ENCODE results near the gene SPDYE1.
A peak's percentile ranks its signal among the peaks of the same experiment; 100 is the strongest.

SPDYE1 gene

GRCh38 chr7:44052771-44053365, 55.2 kb downstream of the SPDYE1 start:
- Histone ChIP-seq H3K36me3 (ENCODE audit: control insufficient read depth, insufficient read depth, low read length) (peaks cover 67% of the 10 kb centered on the region), H3K27ac (ENCODE audit: insufficient read depth, low read length, poor library complexity, severe bottlenecking) (no peak overlapping the region), H3K9me3 (ENCODE audit: control insufficient read depth, low read length) (no peaks in the 10 kb centered on the region), H3K4me3 (ENCODE audit: insufficient read depth, low read depth, low read length, poor library complexity, severe bottlenecking) (no peak overlapping the region), H3K4me1 (ENCODE audit: control insufficient read depth, insufficient read depth, low read length, poor library complexity, severe bottlenecking) (peaks cover 23% of the 10 kb centered on the region), H3K27me3 (replicated peaks; ENCODE audit: control insufficient read depth, insufficient read depth, low read length, poor library complexity, severe bottlenecking) (no peaks in the 10 kb centered on the region)
- DNase-seq, result no peak

GRCh38 chr7:44056681-44057080, 59.0 kb downstream of the SPDYE1 start:
- no peak overlapping the region for H3K27ac ChIP-seq (ENCODE audit: insufficient read depth, low read length, poor library complexity, severe bottlenecking)
- peaks cover 4% of the 10 kb centered on the region for H3K4me1 ChIP-seq (ENCODE audit: control insufficient read depth, insufficient read depth, low read length, poor library complexity, severe bottlenecking)
- no peaks in the 10 kb centered on the region for H3K9me3 ChIP-seq (ENCODE audit: control insufficient read depth, low read length)
- peaks cover 83% of the 10 kb centered on the region for H3K36me3 ChIP-seq (ENCODE audit: control insufficient read depth, insufficient read depth, low read length)
- H3K4me3 ChIP-seq (ENCODE audit: insufficient read depth, low read depth, low read length, poor library complexity, severe bottlenecking), result no peak overlapping the region
- DNase-seq, result no peak
- no peaks in the 10 kb centered on the region for H3K27me3 ChIP-seq (replicated peaks; ENCODE audit: control insufficient read depth, insufficient read depth, low read length, poor library complexity, severe bottlenecking)

GRCh38 chr7:44057181-44057848, 59.6 kb downstream of the SPDYE1 start:
- H3K4me3 ChIP-seq (ENCODE audit: insufficient read depth, low read depth, low read length, poor library complexity, severe bottlenecking), result no peak overlapping the region
- H3K27ac ChIP-seq (ENCODE audit: insufficient read depth, low read length, poor library complexity, severe bottlenecking), result no peak overlapping the region

GRCh38 chr7:44057849-44058758, 60.4 kb downstream of the SPDYE1 start:
- H3K27me3 ChIP-seq (replicated peaks; ENCODE audit: control insufficient read depth, insufficient read depth, low read length, poor library complexity, severe bottlenecking), result no peaks in the 10 kb centered on the region
- peaks cover 86% of the 10 kb centered on the region for H3K36me3 ChIP-seq (ENCODE audit: control insufficient read depth, insufficient read depth, low read length)

More at GRCh38 chr7:44057181-44057848, 59.6 kb downstream of the SPDYE1 start:
- no peak for DNase-seq
- Histone ChIP-seq H3K27me3 (replicated peaks; ENCODE audit: control insufficient read depth, insufficient read depth, low read length, poor library complexity, severe bottlenecking) (no peaks in the 10 kb centered on the region), H3K36me3 (ENCODE audit: control insufficient read depth, insufficient read depth, low read length) (peaks cover 84% of the 10 kb centered on the region), H3K9me3 (ENCODE audit: control insufficient read depth, low read length) (no peaks in the 10 kb centered on the region), H3K4me1 (ENCODE audit: control insufficient read depth, insufficient read depth, low read length, poor library complexity, severe bottlenecking) (no peaks in the 10 kb centered on the region)

GRCh38 chr7:44058759-44059218, 61.1 kb downstream of the SPDYE1 start:
- Histone ChIP-seq H3K4me1 (ENCODE audit: control insufficient read depth, insufficient read depth, low read length, poor library complexity, severe bottlenecking) (no peaks in the 10 kb centered on the region), H3K27me3 (replicated peaks; ENCODE audit: control insufficient read depth, insufficient read depth, low read length, poor library complexity, severe bottlenecking) (no peaks in the 10 kb centered on the region)

More at GRCh38 chr7:44057849-44058758, 60.4 kb downstream of the SPDYE1 start:
- no peak overlapping the region for H3K4me3 ChIP-seq (ENCODE audit: insufficient read depth, low read depth, low read length, poor library complexity, severe bottlenecking)
- no peak for DNase-seq
- no peaks in the 10 kb centered on the region for H3K9me3 ChIP-seq (ENCODE audit: control insufficient read depth, low read length)
- H3K4me1 ChIP-seq (ENCODE audit: control insufficient read depth, insufficient read depth, low read length, poor library complexity, severe bottlenecking), result no peaks in the 10 kb centered on the region
- no peak overlapping the region for H3K27ac ChIP-seq (ENCODE audit: insufficient read depth, low read length, poor library complexity, severe bottlenecking)

GRCh38 chr7:44059219-44060090, 61.8 kb downstream of the SPDYE1 start:
- H3K27me3 ChIP-seq (replicated peaks; ENCODE audit: control insufficient read depth, insufficient read depth, low read length, poor library complexity, severe bottlenecking), result no peaks in the 10 kb centered on the region
- no peak overlapping the region for H3K4me3 ChIP-seq (ENCODE audit: insufficient read depth, low read depth, low read length, poor library complexity, severe bottlenecking)
- peaks cover 79% of the 10 kb centered on the region for H3K36me3 ChIP-seq (ENCODE audit: control insufficient read depth, insufficient read depth, low read length)
- no peaks in the 10 kb centered on the region for H3K4me1 ChIP-seq (ENCODE audit: control insufficient read depth, insufficient read depth, low read length, poor library complexity, severe bottlenecking)
- no peak for DNase-seq
- H3K27ac ChIP-seq (ENCODE audit: insufficient read depth, low read length, poor library complexity, severe bottlenecking), result no peak overlapping the region
- H3K9me3 ChIP-seq (ENCODE audit: control insufficient read depth, low read length), result no peaks in the 10 kb centered on the region

More at GRCh38 chr7:44058759-44059218, 61.1 kb downstream of the SPDYE1 start:
- Histone ChIP-seq H3K27ac (ENCODE audit: insufficient read depth, low read length, poor library complexity, severe bottlenecking) (peak overlapping the region; percentile 8), H3K9me3 (ENCODE audit: control insufficient read depth, low read length) (no peaks in the 10 kb centered on the region), H3K4me3 (ENCODE audit: insufficient read depth, low read depth, low read length, poor library complexity, severe bottlenecking) (no peak overlapping the region), H3K36me3 (ENCODE audit: control insufficient read depth, insufficient read depth, low read length) (peaks cover 82% of the 10 kb centered on the region)
- no peak for DNase-seq

All from effector memory CD4-positive, alpha-beta T cell (primary cell).